COLO668 (cell line): ENCODE results near the gene GOSR1.
"Not testable (repeated sequence)": the region's sequence is repeated elsewhere in the genome, so short reads cannot be mapped to it uniquely, and the experiment has no call there.

Experiments used
- DNase-seq: peaks from one replicate; lab custom pipeline; 2025; ENCODE audit not compliant: unreplicated experiment; lab: John Stamatoyannopoulos, UW

Gene GOSR1

DNA sequence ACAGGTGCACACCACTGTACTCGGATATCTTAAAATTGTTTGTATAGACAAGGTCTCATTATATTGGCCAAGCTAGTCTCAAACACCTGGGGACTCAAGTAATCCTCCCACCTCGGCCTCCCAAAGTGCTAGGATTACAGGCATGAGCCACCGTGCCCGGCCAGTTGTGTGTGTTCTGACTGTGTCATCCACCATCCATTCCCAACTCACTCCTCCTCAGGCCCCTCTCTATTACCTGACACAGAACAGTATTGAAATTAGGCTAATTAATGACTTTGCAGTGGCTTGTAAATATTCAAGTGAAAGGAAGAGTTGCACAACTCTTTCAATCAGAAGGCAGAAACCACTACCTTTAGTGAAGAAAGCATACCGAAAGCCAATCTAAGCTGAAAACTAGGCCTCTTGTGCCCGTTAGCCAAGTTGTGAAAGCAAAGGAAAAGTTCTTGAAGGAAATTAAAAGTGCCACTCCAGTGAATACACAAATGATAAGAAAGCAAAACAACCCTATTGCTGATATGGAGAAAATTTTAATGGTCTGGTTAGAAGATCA, 28.7 kb downstream of the GOSR1 start:
- DNase-seq, result no peak

DNA sequence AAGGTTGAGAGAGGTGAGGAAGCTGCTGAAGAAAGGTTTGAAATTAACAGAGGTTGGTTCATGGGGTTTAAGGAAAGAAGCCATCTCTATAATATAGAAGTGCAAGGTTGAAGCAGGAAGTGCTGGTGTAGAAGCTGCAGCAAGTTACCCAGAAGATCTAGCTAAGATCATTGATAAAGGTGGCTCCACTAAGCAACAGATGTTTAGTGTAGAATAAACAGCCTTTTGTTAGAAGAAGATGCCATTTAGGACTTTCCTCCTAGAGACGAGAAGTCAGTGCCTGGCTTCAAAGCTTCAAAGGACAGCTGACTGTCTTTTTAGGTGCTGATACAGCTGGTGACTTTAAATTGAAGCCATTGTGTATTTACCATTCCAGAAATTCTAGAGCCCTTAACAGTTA, 29.3 kb downstream of the GOSR1 start:
- no peak for DNase-seq

DNA sequence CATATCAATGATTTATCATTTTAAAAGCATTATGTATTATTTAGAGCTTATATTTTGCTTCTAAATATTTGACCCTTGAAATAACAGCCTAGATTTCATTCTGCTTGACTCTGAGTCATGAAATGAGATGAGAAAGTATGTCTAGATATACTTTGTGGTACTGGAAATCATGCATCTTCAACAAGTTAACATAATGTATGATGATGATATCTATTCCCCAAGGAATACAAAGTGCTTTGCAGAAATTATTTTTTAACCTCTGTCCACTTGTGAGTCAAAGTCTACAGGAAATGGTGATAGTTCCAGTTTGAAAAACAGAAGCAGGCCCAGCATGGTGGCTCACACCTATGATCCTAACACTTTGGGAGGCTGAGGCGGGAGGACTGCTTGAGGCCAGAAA, 36.1 kb downstream of the GOSR1 start:
- no peak for DNase-seq

DNA sequence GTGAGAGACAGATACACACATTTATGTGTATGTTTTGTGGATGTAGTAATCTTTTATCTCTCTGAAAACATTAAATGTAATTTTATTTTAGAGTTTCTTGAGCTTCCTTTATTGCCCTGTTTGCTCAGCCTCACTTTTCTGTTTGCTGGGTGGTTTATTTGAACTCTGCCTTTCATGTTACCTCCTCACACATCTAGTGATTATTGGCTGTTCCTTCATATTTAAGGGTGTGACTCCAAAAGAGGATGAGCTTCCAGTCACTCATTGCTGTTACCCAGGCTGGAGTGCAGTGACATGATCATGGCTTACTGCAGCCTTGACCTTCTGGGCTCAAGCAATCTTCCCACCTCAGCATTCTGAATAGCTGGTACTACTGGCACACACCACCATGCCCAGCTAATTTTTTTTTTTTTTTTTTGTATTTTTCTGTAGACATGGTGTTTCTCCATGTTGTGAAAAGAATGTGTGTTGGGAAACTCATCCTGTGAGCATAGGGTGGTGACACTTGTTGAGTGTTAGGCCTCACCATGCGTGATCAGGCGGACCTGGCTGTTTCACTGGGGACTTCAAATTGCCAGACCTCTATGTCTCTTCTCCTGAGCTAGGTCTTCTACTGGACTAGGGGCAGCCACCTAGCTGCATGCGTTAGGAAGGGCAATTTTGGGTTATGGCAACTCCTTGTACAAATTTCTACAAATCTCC, 37.8 kb downstream of the GOSR1 start:
- no peak for DNase-seq

DNA sequence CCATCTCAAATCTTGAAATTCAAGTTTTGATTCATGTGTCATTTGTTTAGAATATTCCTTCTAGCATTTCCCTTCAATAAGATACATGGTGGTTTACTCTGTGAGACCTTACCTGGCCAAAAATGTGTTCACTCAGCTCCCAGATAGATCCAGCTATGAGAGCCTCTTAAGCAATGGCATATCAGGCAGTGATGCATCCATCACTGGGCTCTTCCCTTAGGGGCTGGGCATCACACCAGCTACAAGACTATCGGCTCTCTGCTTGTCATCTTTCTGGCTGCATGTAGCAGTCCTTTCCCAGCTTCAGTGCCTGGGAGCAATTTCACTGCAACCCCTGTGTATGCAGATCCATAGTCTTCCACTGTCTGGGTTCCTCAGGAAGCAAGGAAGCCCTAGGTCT, 40.6 kb downstream of the GOSR1 start:
- no peak for DNase-seq

DNA sequence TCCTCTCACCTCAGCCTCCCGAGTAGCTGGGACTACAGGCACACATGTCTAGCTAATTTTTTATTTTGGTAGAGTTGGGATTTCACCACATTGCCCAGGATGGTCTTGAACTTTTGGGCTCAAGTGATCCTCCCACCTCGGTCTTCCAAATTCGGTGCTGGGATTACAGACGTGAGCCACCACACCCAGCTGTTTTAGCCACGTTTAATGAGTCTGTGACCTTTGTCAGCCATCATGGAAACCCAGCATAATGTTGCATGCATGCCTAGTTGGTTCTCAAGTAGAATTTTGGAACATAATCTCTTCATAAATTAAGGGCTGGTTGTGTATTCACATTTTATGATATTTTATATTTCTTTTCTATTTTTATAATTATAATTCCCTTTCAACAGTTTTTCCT, 42.0 kb downstream of the GOSR1 start:
- DNase-seq, result no peak

DNA sequence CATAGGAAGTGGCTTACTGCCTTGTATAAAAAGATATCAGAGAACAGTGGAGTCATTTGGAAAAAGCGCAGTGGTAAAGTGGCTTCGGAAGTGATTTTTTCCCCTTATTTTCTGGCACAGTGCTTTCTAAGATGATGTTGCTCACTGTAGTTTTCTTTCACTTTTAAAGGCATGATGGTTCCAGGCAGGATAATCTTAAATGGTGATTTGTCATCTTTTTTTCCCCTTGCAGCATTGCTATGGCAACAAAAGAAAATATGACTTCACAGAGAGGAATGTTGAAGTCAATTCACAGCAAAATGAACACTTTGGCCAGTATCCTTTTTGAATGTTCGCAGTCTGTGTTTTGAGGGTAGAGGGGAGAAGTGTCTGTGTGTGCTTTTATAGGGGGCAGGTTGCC, 42.5 kb downstream of the GOSR1 start:
- DNase-seq, result no peak

DNA sequence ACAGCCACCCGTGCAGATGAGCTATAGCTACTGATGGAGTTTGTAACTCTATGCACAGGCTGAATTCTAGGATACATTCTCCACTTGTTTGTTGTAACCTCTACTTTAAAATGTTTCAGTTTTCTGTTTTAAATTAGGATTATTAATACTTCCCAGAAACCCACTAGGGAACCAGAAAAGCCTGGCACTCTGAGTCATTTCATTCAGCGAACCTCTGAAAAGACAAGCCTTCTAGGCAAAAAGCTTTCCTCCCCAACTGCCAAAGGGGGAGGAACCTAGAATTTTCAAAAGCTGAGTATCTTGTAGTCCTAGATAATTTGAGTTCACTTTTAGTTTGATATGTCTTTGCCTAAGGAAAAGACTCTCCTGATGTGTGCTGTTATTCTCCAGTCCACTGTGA, 43.2 kb downstream of the GOSR1 start:
- no peak for DNase-seq

DNA sequence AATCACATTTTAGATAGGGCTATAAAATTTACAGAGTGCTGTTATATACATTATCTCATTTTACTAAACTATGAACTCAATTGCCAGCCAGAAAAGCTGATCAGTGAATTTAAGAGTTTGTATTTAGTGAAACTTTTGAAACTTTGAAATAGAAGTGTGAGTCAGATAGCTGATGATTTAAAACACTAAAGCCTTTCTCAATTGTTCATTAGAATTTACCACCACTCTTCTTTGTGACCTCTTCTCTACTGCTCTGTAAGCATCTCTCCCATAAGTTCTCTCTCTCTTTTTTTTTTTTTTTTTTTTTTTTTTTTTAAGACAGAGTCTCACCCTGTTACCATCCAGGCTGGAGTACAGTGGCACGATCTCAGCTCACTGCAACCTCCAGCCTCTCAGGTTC, 43.7 kb downstream of the GOSR1 start:
- DNase-seq, result no peak

DNA sequence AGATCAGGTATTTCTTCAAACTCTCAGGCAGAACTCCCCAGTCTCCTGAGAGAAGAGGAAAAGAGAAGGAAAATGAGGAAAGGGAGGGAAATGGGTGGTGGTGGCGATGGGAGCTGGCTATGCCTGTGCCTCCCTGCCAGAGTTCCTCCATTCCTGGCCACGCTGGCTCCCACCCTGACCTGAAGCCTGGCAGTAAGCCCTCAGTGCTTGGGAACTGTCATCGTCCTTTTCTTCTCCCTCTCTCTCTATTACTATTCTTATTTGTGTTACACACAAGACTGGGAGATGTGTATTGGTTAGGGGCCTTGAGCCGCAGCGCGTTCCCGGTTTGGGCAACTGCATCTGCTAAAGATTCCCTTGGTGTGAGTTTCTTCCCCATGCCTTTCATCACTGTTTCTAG, 44.6 kb downstream of the GOSR1 start:
- no peak for DNase-seq

DNA sequence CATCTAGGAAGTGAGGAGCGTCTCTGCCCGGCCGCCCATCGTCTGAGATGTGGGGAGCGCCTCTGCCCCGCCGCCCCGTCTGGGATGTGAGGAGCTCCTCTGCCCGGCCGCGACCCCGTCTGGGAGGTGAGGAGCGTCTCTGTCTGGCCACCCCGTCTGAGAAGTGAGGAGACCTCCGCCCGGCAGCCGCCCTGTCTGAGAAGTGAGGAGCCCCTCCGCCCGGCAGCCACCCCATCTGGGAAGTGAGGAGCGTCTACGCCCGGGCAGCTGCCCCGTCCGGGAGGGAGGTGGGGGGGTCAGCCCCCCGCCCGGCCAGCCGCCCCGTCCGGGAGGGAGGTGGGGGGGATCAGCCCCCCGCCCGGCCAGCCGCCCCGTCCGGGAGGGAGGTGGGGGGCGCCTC, 46.0 kb downstream of the GOSR1 start:
- not testable (repeated sequence) for DNase-seq

DNA sequence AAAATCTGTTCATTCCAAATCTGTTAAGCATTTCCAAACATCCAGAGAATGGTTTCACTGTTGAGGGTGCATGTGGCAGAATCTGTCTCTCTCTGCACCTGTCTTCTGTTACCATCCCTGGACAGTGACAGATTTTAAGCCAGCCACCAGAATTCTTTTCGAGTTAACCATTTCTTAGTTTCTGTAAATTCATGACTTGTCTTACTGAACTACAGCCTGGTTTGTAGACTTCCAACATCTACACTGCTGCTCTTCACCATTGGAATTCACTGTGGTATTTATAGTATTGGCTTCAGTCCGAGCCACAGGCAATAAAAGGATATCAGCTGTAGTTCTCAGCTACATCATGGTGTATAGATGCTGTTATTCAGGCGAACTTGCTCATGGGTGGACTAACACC, 47.6 kb downstream of the GOSR1 start:
- DNase-seq, result no peak

DNA sequence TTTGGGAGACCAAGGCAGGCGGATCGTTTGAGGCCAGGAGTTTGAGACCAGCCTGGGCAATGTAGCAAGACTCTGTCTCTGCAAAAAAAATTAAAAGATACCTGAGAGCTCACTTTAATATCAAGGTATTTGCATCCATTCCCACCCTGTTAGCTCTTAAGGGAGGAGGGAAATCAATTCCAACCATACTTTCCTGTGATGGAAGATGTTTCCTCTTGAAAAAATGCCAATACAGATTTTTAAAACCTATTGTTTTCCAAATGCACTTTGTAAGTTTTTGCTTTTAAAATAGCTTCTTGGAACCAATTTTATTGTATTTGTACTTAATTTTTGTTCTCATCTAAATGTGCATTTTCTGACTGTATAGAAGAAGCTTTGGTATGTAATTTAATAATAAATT, 49.2 kb downstream of the GOSR1 start:
- DNase-seq, result no peak

DNA sequence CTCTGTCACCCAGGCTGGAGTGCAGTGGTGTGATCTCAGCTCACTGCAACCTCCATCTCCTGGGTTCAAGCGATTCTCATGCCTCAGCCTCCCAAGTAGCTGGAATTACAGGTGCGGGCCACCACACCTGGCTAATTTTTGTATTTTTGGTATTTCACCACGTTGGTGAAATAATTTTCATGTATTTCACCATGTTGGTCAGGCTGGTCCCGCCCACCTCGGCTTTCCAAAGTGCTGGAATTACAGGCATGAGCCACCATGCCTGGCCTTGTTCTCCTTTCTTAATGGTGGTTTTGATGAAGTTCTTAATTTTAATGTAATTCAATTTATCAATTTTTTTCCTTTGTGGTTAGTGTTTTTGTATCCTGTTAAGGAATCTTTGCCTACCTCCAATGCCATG, 51.5 kb downstream of the GOSR1 start:
- DNase-seq, result not testable (repeated sequence)

DNA sequence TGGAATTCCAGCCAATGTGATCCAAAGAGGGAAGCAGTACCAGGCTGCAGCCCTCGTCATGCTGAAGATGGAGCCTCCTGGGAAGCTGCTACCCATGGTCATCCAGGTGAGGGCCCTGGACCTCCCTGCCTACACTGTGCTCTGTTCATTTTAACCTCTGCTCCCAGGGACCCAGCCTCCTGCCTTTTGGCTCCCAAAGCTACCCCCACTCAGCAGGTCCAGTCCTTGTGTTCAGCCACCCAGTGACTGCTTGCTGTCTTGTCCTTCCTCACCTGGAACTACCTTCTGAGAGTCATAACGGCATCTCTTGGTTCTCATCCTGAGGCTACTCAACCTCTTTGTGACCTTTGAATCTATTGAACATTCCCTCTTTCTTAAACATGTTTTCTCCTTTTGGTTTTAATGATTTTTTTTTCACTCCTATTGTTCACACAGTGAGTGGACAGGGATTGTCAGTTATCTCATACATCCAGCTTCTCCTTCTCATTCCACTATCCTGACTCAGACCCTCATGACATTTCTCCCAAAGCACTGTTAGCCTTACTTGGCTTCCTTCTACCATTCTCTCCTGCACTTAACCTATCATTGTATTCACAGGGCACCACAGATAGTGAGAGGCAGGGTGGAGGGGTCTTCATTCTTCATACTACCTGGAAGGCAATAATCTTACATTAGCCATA, 53.3 kb downstream of the GOSR1 start:
- DNase-seq, result no peak

DNA sequence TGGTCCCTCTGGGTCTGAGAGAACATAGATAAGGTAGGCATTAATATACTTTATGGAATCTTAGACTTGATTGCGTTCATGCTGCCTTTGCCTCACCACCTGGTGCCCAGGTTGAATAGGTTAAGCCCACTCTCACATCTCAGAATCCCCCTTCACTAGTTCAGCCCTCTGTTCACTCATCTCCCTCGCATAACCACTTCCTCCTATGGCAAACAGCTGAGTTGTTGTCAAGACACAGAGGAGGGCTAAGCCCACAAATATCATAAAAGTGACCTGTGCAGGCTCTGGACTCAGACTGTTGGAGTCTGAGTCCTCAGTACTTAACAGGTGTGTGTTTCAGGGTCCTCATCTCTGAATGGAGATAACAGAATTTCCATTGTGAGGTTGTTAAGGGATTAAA, 55.7 kb downstream of the GOSR1 start:
- no peak for DNase-seq

DNA sequence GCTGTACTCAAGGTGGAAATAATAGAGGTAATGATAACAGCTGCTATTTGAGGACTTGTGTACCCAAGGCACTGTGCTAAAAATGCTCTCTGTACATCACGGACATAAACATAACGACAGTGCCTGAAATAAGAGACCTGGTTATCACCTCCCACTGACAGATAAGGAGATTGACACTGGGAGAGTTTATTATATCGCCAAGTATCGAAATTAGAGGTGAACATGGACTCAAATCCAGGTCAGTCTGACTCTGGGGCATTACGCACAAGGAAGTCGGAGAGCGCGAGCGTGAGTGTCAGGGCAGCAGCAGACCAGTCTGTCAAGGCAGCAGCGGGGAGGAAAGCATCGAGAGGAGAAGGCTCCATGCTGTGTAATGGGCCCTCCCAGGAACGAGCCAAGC, 57.1 kb downstream of the GOSR1 start:
- DNase-seq, result no peak

DNA sequence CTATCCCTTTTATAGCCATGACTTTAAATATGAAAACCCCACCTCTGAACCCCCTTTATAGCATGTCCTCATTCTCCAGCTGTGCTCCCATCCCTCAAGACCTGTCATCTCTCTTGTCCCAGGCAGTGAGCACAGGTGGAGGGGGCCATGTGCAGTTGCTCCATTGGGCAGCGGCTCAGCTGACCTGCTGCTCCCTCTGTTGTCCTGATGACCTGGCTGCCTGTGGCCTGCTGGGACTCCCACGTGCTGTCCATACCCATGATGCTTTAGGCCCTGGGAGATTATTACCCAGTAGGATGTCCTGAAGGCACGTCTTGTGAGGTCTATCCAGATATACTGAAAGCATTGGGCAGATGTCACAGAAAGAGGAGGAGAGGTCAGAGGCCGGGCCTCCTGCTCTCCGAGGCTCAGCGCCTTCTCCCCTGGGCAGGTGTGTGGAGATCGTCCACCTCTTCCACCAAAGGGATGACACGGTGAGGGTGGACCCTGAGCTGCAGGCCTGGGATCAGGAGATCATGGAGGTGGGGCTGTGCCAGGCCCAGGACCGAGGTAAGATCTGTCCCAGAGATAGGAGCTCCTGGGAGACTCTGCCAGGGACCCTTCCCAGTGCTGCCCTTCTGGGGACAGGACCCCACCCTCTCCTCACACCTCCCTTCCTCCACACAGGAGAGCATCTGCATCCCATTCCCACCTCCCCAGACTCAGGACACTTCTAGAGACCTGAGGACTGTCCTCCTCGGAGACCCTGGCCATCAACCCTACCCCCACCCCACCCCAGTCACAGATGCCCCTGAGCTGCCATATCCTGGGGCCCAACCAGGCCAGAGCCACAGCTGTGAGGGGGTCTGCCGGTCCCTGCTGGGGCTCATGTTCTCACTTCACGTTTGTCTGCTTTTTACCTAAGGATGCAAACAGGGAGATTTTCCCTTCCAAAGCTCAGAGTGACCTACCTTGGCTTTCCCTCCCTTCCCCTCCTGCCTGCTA, 58.0 kb downstream of the GOSR1 start:
- no peak for DNase-seq

DNA sequence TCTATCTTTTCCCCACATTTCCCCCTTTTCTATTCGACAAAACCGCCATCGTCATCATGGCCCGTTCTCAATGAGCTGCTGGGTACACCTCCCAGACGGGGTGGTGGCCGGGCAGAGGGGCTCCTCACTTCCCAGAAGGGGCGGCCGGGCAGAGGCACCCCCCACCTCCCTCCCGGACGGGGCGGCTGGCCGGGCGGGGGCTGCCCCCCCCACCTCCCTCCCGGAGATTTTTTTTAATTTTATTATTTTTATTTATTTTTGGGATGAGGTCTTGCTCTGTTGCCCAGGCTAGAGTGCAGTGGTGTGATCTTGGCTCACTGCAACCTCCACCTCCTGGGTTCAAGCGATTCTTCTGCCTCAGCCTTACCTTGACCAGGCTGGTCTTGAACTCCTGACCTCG, 59.6 kb downstream of the GOSR1 start:
- DNase-seq, result not testable (repeated sequence)

DNA sequence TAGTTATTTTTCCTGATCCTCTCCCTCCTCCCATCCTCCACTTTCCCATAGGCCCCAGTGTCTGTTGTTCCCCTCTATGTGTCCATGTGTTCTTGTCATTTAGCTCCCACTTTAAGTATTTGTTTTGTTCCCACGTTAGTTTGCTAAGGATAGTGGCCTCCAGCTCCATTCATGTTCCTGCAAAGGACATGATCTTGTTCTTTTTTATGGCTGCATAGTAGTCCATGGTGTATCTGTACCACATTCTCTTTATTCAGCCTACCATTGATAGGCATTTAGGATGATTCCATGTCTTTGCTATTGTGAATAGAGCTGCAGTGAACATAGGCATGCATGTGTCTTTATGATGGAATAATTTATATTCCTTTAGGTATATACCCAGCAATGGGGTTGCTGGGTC, 60.5 kb downstream of the GOSR1 start:
- not testable (repeated sequence) for DNase-seq

DNA sequence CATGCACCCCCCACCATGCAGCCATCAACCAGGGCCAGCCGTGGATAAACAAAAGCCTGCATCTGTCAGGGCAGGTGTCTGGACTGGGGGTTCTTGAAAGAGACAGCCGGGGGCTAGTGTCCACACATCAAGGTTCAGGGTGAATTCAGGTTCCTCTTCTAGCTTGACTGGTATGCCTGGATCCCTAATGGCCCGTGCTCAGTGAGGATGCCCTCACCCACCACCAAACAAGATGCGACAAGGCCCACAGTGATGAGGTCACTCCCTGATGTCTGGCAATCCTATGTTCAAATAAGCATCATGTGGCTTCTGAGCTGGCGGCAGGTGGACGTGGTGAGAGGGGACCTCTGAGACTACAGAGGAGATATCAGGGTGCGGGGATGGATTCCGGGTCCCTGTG, 64.6 kb downstream of the GOSR1 start:
- DNase-seq, result no peak

DNA sequence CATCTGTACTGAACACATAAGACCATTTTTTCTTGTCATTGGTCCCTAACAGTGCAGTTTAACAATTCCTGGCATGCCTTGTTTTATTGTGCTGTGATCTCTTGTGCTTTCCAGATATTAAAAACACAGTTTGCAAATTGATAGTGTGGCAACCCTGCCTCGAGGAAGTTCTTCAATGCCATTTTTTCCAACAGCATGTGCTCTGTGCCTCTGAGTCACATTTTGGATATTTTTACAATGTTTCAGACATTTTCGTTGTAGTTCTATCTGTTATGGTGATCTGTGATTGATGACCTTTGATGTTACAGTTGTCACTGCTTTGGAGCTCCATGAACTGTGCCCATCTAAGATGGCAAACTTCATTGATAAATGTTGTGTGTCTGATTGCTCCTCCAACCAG, 66.2 kb downstream of the GOSR1 start:
- no peak for DNase-seq
